ENCODE data around the gene SPDYE18.
"Not testable (repeated sequence)": the region's sequence is repeated elsewhere in the genome, so short reads cannot be mapped to it uniquely, and the experiment has no call there.

Gene SPDYE18

GRCh38 chr7:77005461-77006057, 56.8 kb downstream of the SPDYE18 start:
- not testable (repeated sequence) for FAIRE-seq

- FAIRE-seq = not testable (repeated sequence)
These were observed 58.2 kb downstream of the SPDYE18 start for GRCh38 chr7:77004151-77004550.

- not testable (repeated sequence) for FAIRE-seq
These were observed 59.1 kb downstream of the SPDYE18 start for GRCh38 chr7:77003241-77003640.

- FAIRE-seq = not testable (repeated sequence)
These were observed 59.6 kb downstream of the SPDYE18 start for GRCh38 chr7:77002678-77003233.

- not testable (repeated sequence) for FAIRE-seq
These were observed 60.3 kb downstream of the SPDYE18 start for GRCh38 chr7:77002104-77002503.

All from TTC549 (cell line).